ENCODE results near the gene LRMDA. TPM values are rescaled to one million over a fixed set of nuclear protein-coding genes. Genes with fewer than 3 reads are reported as not detected.

LRMDA gene
- total and polyA plus RNA-seq, 7 donors: 2.8 to 22.2 (median 9.0) TPM

GRCh38 chr10:75774783-75775490 lies 343.5 kb downstream of the LRMDA start:
- H3K27ac ChIP-seq: peak overlapping the region in 2 of 4 donors; percentile 8 to 47
- no peaks in the 10 kb centered on the region for H3K36me3 ChIP-seq
- H3K9me3 ChIP-seq: no peaks in the 10 kb centered on the region
- H3K4me1 ChIP-seq: peaks cover 0 to 16% (median 9%) of the 10 kb centered on the region in 4 donors
- 84 to 90% methylated on average over 6 of the region's 6 CpGs for WGBS, 2 donors
- TF ChIP-seq POLR2A (IDR thresholded peaks at IDR 0.05) (no peak), EP300 (IDR thresholded peaks at IDR 0.05) (no peak), POLR2AphosphoS5 (IDR thresholded peaks at IDR 0.05) (no peak), CTCF (IDR thresholded peaks at IDR 0.05) (no peak)
- no peak for DNase-seq
- no peak overlapping the region for H3K4me3 ChIP-seq
- no peaks in the 10 kb centered on the region for H3K27me3 ChIP-seq
- intact Hi-C loops (cut with DNase I): loop anchor here (5.0 kb wide), 1 partner anchor 373 kb away; the partner anchor contains the start of gene ZNF503

GRCh38 chr10:75776738-75777504 lies 345.5 kb downstream of the LRMDA start:
- 16 to 56% methylated on average over 9 of the region's 9 CpGs for WGBS, 2 donors
- Histone ChIP-seq H3K27ac (no peak overlapping the region), H3K36me3 (no peaks in the 10 kb centered on the region), H3K27me3 (no peaks in the 10 kb centered on the region), H3K4me3 (no peak overlapping the region), H3K4me1 (peaks cover 0 to 16% (median 9%) of the 10 kb centered on the region in 4 donors), H3K9me3 (no peaks in the 10 kb centered on the region)
- no peak for DNase-seq
- TF ChIP-seq EP300 (IDR thresholded peaks at IDR 0.05) (no peak), POLR2A (IDR thresholded peaks at IDR 0.05) (no peak), CTCF (IDR thresholded peaks at IDR 0.05) (no peak), POLR2AphosphoS5 (IDR thresholded peaks at IDR 0.05) (no peak)
- intact Hi-C loops (cut with DNase I): no loop called here

DNA sequence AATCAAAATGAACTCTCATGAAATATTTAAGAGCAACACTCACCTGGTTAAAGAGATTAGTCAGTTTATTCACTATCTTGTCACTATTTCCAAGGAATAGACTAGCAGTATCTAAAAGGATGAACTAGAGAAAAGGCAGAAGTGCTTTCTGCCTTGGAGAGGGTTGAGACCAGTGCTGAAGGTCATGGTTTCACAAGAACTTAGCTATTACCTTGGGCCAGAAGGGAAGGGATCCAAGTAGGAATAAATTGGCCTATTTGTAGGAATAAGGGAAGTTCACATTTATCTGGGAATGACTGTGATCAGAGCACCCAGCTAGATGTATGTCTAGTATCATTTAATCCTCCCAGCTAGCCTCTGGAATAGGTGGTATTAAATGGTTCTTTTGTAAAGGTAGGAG lies 347.2 kb downstream of the LRMDA start:
- Histone ChIP-seq H3K27ac (no peak overlapping the region), H3K4me3 (no peak overlapping the region), H3K36me3 (no peaks in the 10 kb centered on the region), H3K9me3 (no peaks in the 10 kb centered on the region), H3K4me1 (peaks cover 0 to 11% (median 6%) of the 10 kb centered on the region in 4 donors), H3K27me3 (no peaks in the 10 kb centered on the region)
- intact Hi-C loops (cut with DNase I): no loop called here
- no peak for DNase-seq
- no peak for TF ChIP-seq POLR2A (IDR thresholded peaks at IDR 0.05)
- TF ChIP-seq CTCF (IDR thresholded peaks at IDR 0.05): no peak
- no peak for TF ChIP-seq POLR2AphosphoS5 (IDR thresholded peaks at IDR 0.05)
- no peak for TF ChIP-seq EP300 (IDR thresholded peaks at IDR 0.05)

DNA sequence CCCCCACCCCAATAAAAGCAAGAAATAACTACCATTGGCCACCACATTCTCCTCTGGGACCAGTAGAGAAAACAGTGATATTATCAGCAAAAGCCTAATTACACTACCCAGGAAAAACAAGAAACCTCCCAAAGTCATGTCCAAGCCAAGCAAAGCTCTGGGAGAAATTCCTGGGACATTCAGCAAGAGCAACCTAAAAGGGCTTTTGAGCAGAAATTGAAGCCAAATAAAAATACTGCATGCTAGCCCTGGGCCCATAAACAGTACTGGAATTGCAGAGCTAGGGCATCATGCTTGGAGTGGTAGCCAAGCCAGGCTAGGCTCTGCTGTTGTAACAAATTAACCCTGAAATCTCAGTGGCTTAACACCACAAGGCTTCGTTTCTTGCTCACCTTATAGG lies 347.9 kb downstream of the LRMDA start:
- 89 to 92% methylated on average over 1 of the region's 1 CpG for WGBS, 2 donors

More for the DNA sequence above, 347.9 kb downstream of the LRMDA start:
- no peaks in the 10 kb centered on the region for H3K36me3 ChIP-seq
- TF ChIP-seq CTCF (IDR thresholded peaks at IDR 0.05): no peak
- no peak for TF ChIP-seq POLR2A (IDR thresholded peaks at IDR 0.05)
- TF ChIP-seq POLR2AphosphoS5 (IDR thresholded peaks at IDR 0.05): no peak
- H3K27ac ChIP-seq: no peak overlapping the region
- H3K4me1 ChIP-seq: peaks cover 0 to 5% (median 1%) of the 10 kb centered on the region in 4 donors
- no peaks in the 10 kb centered on the region for H3K27me3 ChIP-seq
- DNase-seq: no peak
- H3K9me3 ChIP-seq: no peaks in the 10 kb centered on the region
- intact Hi-C loops (cut with DNase I): no loop called here
- H3K4me3 ChIP-seq: no peak overlapping the region

All from sigmoid colon (tissue), 7 donors.